WI38 (cell line): ENCODE measurements around the gene EHMT2.
"Not testable (repeated sequence)": the region's sequence is repeated elsewhere in the genome, so short reads cannot be mapped to it uniquely, and the experiment has no call there.

Experiments
- H3K4me3 ChIP-seq: 2 replicates; pipeline ENCODE4 v1.5.1; 2011; ENCODE audit warnings: low read depth, mild to moderate bottlenecking, control low read depth, low read length
- CTCF ChIP-seq: IDR thresholded peaks from 2 replicates; pipeline ENCODE4 v1.5.1; 2012; ENCODE audit warnings: low read depth, mild to moderate bottlenecking, control low read depth, low read length

The EHMT2 gene

DNA sequence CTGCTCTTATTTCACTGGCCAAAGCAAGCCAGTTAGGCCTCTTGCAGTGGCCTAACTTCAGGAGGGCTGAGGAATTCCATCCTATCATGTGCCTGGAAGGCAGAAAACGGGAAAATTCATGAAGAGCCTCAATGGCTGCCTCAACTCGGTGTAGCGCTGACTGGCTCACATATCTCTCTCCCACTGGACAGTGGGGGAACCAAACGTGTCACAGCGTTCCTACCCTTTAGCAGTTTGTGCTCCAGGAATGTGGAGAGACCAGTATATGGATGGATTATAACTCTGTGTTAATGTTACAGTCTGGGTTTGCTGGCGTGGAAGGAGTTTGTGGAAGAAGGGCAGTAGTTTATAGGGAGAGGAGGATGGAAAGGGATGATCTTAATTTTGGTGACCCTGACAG lies 18.3 kb upstream of the EHMT2 start:
- TF ChIP-seq CTCF, result no peak
- no peak overlapping the region for H3K4me3 ChIP-seq

DNA sequence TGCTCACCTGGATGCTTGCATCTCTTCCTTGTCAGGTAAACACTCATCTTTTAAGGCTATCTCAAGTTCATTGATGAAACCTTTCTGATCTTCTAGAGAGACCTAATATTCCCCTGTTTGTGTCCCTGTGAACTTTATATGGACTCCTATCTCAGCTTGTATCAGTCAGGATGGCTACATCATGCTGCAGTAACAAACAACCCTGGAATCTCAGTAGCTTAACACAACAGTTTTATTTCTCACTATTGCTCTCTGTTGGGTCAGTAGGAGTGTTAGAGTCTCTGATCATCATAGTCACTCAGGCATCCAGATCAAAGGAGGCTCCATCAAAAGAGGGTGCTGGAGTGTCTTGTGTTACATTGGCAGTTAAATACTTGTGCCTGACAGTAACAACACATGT lies 17.9 kb upstream of the EHMT2 start:
- H3K4me3 ChIP-seq, result no peak overlapping the region
- no peak for TF ChIP-seq CTCF

- no peak overlapping the region for H3K4me3 ChIP-seq
- no peak for TF ChIP-seq CTCF
Observed at GRCh38 chr6:31911826-31912585, 14.5 kb upstream of the EHMT2 start.

DNA sequence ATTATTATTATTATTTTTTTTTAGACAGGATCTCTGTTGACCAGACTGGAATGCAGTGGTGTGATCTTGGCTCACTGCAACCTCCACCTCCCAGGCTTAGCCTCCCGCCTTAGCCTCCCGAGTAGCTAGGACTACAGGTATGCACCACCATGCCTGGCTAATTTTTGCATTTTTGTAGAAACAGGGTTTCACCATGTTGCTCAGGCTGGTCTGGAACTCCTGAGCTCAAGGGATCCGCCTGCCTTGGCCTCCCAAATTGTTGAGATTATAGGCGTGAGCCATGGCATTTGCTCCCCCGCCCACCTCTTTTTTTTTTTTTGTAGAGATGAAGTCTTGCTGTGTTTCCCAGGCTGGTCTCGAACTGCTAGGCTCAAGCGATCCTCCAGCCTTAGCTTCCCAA lies 11.8 kb upstream of the EHMT2 start:
- H3K4me3 ChIP-seq, result not testable (repeated sequence)

DNA sequence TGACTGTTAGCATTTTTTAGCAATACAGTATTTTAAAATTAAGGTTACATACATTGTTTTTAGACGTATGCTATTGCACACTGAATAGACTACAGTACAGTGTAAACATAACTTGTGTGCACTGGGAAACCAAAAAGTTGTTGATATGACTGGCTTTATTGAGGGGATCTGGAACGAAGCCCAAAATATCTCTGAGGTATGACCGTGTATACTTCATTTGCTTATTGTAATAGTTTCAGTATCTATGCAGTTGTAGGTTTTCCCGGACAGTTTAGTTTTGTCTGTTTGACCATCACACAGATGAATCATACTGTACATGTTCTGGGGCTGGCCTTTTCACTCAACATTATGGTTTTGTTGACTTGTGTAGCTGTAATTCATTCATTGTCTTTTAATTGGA lies 11.3 kb upstream of the EHMT2 start:
- no peak overlapping the region for H3K4me3 ChIP-seq
- TF ChIP-seq CTCF, result no peak

- H3K4me3 ChIP-seq, result not testable (repeated sequence)
Observed at GRCh38 chr6:31908255-31908654, 10.8 kb upstream of the EHMT2 start.

DNA sequence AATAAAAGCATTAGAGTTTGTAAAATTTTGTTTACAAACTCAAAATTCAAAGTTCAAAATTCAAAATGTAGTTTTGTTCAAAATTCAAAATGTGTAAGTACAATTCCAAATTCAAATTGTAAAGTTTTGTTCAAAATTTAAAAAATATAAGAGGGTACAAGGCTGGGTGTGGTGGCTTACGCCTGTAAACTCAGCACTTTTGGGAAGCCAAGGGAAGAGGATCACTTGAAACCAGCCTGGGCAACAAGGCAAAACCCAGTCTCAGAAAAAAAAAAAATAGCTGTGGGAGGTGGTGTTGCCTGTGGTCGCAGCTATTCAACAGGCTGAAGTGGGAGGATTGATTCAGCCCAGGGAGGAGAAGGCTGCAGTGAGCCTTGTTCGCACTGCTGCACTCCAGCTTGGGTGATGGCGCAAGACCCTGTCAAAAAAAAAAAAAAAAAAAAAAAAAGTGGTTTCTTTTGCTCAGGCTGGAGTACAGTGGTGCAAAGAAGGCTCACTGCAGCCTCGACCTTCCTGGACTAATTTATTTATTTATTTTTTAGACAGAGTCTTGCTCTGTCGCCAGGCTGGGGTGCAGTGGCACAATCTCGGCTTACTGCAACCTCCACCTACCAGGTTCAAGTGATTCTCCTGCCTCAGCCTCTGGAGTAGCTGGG lies 9.8 kb upstream of the EHMT2 start:
- H3K4me3 ChIP-seq, result no peak overlapping the region
- no peak for TF ChIP-seq CTCF

DNA sequence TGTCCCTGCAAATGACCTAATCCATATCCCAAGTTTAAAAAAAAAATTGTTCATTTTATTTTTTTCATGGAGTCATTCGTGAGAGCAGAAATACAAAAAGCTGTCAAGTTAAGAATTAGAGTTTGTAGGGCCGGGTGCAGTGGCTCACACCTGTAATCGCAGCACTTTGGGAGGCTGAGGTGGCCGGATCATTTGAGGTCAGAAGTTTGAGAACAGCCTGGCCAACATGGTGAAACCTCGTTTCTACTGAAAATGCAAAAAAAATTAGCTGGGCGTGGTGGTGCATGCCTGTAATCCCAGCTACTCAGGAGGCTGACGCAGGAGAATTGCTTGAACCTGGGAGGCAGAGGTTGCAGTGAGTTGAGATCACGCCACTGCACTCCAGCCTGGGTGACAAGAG lies 9.2 kb upstream of the EHMT2 start:
- not testable (repeated sequence) for H3K4me3 ChIP-seq

- no peak overlapping the region for H3K4me3 ChIP-seq
- TF ChIP-seq CTCF, result no peak
Observed at GRCh38 chr6:31906122-31906521, 8.6 kb upstream of the EHMT2 start.
